Uterus (tissue), 2 donors: ENCODE results near the gene THOC2.
"Not testable (repeated sequence)": the region's sequence is repeated elsewhere in the genome, so short reads cannot be mapped to it uniquely, and the experiment has no call there.

Source experiments
- POLR2A ChIP-seq, 2 donors: fragments of 450-650 bp; IDR thresholded peaks; one replicate each; pipeline ENCODE4 v1.6.1; 2016; ENCODE audit warnings: antibody characterized with exemption in 2 of 2, mild to moderate bottlenecking in 1 of 2, moderate library complexity in 1 of 2
- TF ChIP-seq, protein P1 (sequence below), 4 experiments: fragments of 200-600 bp in 2 of 4; fragments of 450-650 bp in 2 of 4; sonication (generic) in 2 of 4; IDR thresholded peaks; one replicate each; pipeline ENCODE4 v1.5.1; 2016 to 2019; ENCODE audit warnings: antibody characterized with exemption in 4 of 4, mild to moderate bottlenecking in 2 of 4, moderate library complexity in 1 of 4

DNA sequence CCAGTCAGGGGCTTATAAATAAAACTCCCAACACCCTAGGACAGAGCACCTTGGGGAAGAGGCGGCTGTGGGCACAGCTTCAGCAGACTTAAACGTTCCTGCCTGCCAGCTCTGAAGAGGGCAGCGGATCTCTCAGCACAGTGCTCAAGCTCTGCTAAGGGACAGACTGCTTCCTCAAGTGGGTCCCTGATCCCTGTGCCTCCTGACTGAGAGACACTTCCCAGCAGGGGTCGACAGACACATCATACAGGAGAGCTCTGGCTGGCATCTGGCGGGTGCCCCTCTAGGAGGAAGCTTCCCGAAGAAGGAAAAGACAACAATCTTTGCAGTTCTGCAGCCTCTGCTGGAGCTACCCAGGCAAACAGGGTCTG lies 84.1 kb downstream of the THOC2 start:
- TF ChIP-seq, protein P1, sequence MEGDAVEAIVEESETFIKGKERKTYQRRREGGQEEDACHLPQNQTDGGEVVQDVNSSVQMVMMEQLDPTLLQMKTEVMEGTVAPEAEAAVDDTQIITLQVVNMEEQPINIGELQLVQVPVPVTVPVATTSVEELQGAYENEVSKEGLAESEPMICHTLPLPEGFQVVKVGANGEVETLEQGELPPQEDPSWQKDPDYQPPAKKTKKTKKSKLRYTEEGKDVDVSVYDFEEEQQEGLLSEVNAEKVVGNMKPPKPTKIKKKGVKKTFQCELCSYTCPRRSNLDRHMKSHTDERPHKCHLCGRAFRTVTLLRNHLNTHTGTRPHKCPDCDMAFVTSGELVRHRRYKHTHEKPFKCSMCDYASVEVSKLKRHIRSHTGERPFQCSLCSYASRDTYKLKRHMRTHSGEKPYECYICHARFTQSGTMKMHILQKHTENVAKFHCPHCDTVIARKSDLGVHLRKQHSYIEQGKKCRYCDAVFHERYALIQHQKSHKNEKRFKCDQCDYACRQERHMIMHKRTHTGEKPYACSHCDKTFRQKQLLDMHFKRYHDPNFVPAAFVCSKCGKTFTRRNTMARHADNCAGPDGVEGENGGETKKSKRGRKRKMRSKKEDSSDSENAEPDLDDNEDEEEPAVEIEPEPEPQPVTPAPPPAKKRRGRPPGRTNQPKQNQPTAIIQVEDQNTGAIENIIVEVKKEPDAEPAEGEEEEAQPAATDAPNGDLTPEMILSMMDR (IDR thresholded peaks at IDR 0.05) = not testable (repeated sequence)
- TF ChIP-seq POLR2A (IDR thresholded peaks at IDR 0.05) = not testable (repeated sequence)
